Hepatocyte (in vitro differentiated cells): ENCODE data around the gene NFAT5. TPM values are rescaled to one million over a fixed set of nuclear protein-coding genes. Genes with fewer than 3 reads are reported as not detected.
"Not testable (repeated sequence)": the region's sequence is repeated elsewhere in the genome, so short reads cannot be mapped to it uniquely, and the experiment has no call there.

ENCODE experiments used
- DNase-seq: peaks from one replicate; pipeline ENCODE4 v3.0.0-alpha.2; 2016; ENCODE audit warnings: low spot score
- H2AFZ ChIP-seq: fragments of 200-600 bp; sonication (generic); 2 replicates; pipeline ENCODE4 v1.6.0; 2016; ENCODE audit warnings: antibody characterized with exemption, mild to moderate bottlenecking
- H3K27ac ChIP-seq: fragments of 200-600 bp; sonication (generic); 2 replicates; pipeline ENCODE4 v1.5.1; 2016; ENCODE audit warnings: mild to moderate bottlenecking
- H3K27me3 ChIP-seq: fragments of 200-600 bp; sonication (generic); 2 replicates; pipeline ENCODE4 v1.6.1; 2016
- H3K36me3 ChIP-seq: fragments of 200-600 bp; sonication (generic); replicated peaks from 2 replicates; pipeline ENCODE4 v1.5.1; 2016; ENCODE audit warnings: low read depth; ENCODE audit not compliant: insufficient read depth
- H3K4me1 ChIP-seq: fragments of 200-600 bp; sonication (generic); 2 replicates; pipeline ENCODE4 v1.5.1; 2016; ENCODE audit warnings: mild to moderate bottlenecking, moderate library complexity; ENCODE audit not compliant: insufficient read depth
- H3K4me2 ChIP-seq: fragments of 200-600 bp; sonication (generic); 2 replicates; pipeline ENCODE4 v1.6.0; 2016
- H3K4me3 ChIP-seq: fragments of 200-600 bp; sonication (generic); 2 replicates; pipeline ENCODE4 v1.5.1; 2016; ENCODE audit warnings: mild to moderate bottlenecking
- H3K79me2 ChIP-seq: fragments of 200-600 bp; sonication (generic); 2 replicates; pipeline ENCODE4 v1.6.0; 2017; ENCODE audit warnings: mild to moderate bottlenecking
- H3K9me2 ChIP-seq: fragments of 200-600 bp; sonication (generic); replicated peaks from 2 replicates; pipeline ENCODE4 v1.6.0; 2017; ENCODE audit warnings: mild to moderate bottlenecking; ENCODE audit not compliant: insufficient read depth
- H3K9me3 ChIP-seq: fragments of 200-600 bp; sonication (generic); 2 replicates; pipeline ENCODE4 v1.5.1; 2016; ENCODE audit warnings: low read depth, mild to moderate bottlenecking
- H4K20me1 ChIP-seq: fragments of 200-600 bp; sonication (generic); 2 replicates; pipeline ENCODE4 v1.6.0; 2016; ENCODE audit warnings: mild to moderate bottlenecking; ENCODE audit not compliant: insufficient read depth, poor library complexity, severe bottlenecking
- CTCF ChIP-seq: fragments of 200-600 bp; sonication (generic); IDR thresholded peaks from 2 replicates; pipeline ENCODE4 v1.5.1; 2016; ENCODE audit warnings: antibody characterized with exemption, mild to moderate bottlenecking; ENCODE audit not compliant: poor library complexity
- EZH2 ChIP-seq: fragments of 200-600 bp; sonication (generic); IDR thresholded peaks from 2 replicates; pipeline ENCODE4 v1.6.1; 2016; ENCODE audit warnings: antibody characterized with exemption, mild to moderate bottlenecking, borderline replicate concordance
- EZH2phosphoT487 ChIP-seq: fragments of 200-600 bp; sonication (generic); IDR thresholded peaks from one replicate; pipeline ENCODE4 v1.6.1; 2018; ENCODE audit warnings: antibody characterized with exemption, mild to moderate bottlenecking, low read depth, moderate library complexity; ENCODE audit not compliant: unreplicated experiment, severe bottlenecking
- WGBS: methylation state at CpG from one replicate; pipeline ENCODE4 v1.1.6; 2016; ENCODE audit warnings: low lambda C conversion rate; ENCODE audit errors: missing lambda C conversion rate; 5-methylcytosine and 5-hydroxymethylcytosine counted together
- polyA plus RNA-seq: library from polyadenylated mRNA; unstranded; fragments of >200 nt; fragmentation: Nextera tagmentation; extraction: Ambion mirVana; gene quantifications from 2 replicates; pipeline ENCODE4 v1.2.1, GENCODE V29; 2016
- total RNA-seq: library from RNA; depleted of rRNA; stranded (reverse); fragments of >200 nt; gene quantifications from 2 replicates; pipeline ENCODE4 v1.2.3, GENCODE V29; 2014

The NFAT5 gene
- total and polyA plus RNA-seq, 2 experiments from 2014 or later: 9.2 to 30.7 TPM

- H3K9me3 ChIP-seq: no peaks in the 10 kb centered on the region
- peaks cover 88% of the 10 kb centered on the region for H4K20me1 ChIP-seq
- peaks cover 100% of the 10 kb centered on the region for H3K79me2 ChIP-seq
- no peaks in the 10 kb centered on the region for H3K9me2 ChIP-seq
- DNase-seq: no peak
- no peak overlapping the region for H3K4me3 ChIP-seq
- no peaks in the 10 kb centered on the region for H3K4me1 ChIP-seq
- no peaks in the 10 kb centered on the region for H3K27me3 ChIP-seq
- TF ChIP-seq EZH2phosphoT487 (no peak), EZH2 (no peak), CTCF (no peak)
- no peak overlapping the region for H3K27ac ChIP-seq
- H2AFZ ChIP-seq: no peak overlapping the region
- H3K4me2 ChIP-seq: no peak overlapping the region
- no peaks in the 10 kb centered on the region for H3K36me3 ChIP-seq
Measured at GRCh38 chr16:69581297-69581696, 15.5 kb downstream of the NFAT5 start.

GRCh38 chr16:69584493-69584892, 18.7 kb downstream of the NFAT5 start:
- peaks cover 81% of the 10 kb centered on the region for H4K20me1 ChIP-seq
- H2AFZ ChIP-seq, H3K9me3 ChIP-seq, DNase-seq, H3K4me1 ChIP-seq, H3K27me3 ChIP-seq, H3K36me3 ChIP-seq, H3K9me2 ChIP-seq, H3K27ac ChIP-seq, H3K4me3 ChIP-seq, H3K4me2 ChIP-seq: not testable (repeated sequence)
- 99% methylated on average over 5 of the region's 5 CpGs for WGBS
- H3K79me2 ChIP-seq: peaks cover 99% of the 10 kb centered on the region

- H3K36me3 ChIP-seq: no peaks in the 10 kb centered on the region
- H3K4me3 ChIP-seq: no peak overlapping the region
- TF ChIP-seq CTCF (no peak), EZH2 (no peak), EZH2phosphoT487 (no peak)
- no peak for DNase-seq
- H3K4me1 ChIP-seq: peaks cover 14% of the 10 kb centered on the region
- H3K4me2 ChIP-seq: no peak overlapping the region
- H3K27me3 ChIP-seq: no peaks in the 10 kb centered on the region
- no peak overlapping the region for H3K27ac ChIP-seq
- no peaks in the 10 kb centered on the region for H3K9me3 ChIP-seq
- peaks cover 98% of the 10 kb centered on the region for H3K79me2 ChIP-seq
- H2AFZ ChIP-seq: no peak overlapping the region
- 73% methylated on average over 7 of the region's 7 CpGs for WGBS
- H4K20me1 ChIP-seq: peaks cover 69% of the 10 kb centered on the region
- no peaks in the 10 kb centered on the region for H3K9me2 ChIP-seq
Measured at GRCh38 chr16:69589434-69590269, 23.9 kb downstream of the NFAT5 start.

GRCh38 chr16:69590590-69590989, 24.8 kb downstream of the NFAT5 start:
- 88% methylated on average over 3 of the region's 3 CpGs for WGBS
- no peak for DNase-seq
- TF ChIP-seq CTCF (no peak), EZH2phosphoT487 (no peak), EZH2 (no peak)
- peaks cover 23% of the 10 kb centered on the region for H3K4me1 ChIP-seq
- no peak overlapping the region for H2AFZ ChIP-seq
- peaks cover 68% of the 10 kb centered on the region for H4K20me1 ChIP-seq
- H3K9me3 ChIP-seq: no peaks in the 10 kb centered on the region
- no peak overlapping the region for H3K4me2 ChIP-seq
- peaks cover 98% of the 10 kb centered on the region for H3K79me2 ChIP-seq
- no peaks in the 10 kb centered on the region for H3K9me2 ChIP-seq
- H3K27me3 ChIP-seq: no peaks in the 10 kb centered on the region
- H3K27ac ChIP-seq: no peak overlapping the region
- H3K4me3 ChIP-seq: no peak overlapping the region
- no peaks in the 10 kb centered on the region for H3K36me3 ChIP-seq
